Vagina (tissue), 2 donors: Measurements from ENCODE around the gene SUSD5. TPM values are rescaled to one million over a fixed set of nuclear protein-coding genes. Genes with fewer than 3 reads are reported as not detected.

ENCODE experiments used
- DNase-seq, 2 donors: peaks; one replicate each; pipeline ENCODE4 v3.0.0-alpha.2; 2017; ENCODE audit errors: extremely low spot score in 2 of 2
- H3K27ac ChIP-seq: fragments of 200-600 bp; sonication (generic); one replicate; pipeline ENCODE4 v1.5.1; 2019
- H3K27me3 ChIP-seq: fragments of 200-600 bp; sonication (generic); one replicate; pipeline ENCODE4 v1.5.1; 2019
- H3K36me3 ChIP-seq, 2 donors: fragments of 200-600 bp; sonication (generic); one replicate each; pipeline ENCODE4 v1.5.1; 2017 to 2019
- H3K4me1 ChIP-seq: fragments of 200-600 bp; sonication (generic); one replicate; pipeline ENCODE4 v1.5.1; 2019
- H3K4me3 ChIP-seq, 2 donors: fragments of 200-600 bp; sonication (generic); 1 replicate in 1 of 2; 2 replicates in 1 of 2; pipeline ENCODE4 v1.5.1; 2016 to 2019
- H3K9me3 ChIP-seq: fragments of 200-600 bp; sonication (generic); one replicate; pipeline ENCODE4 v1.5.1; 2019
- POLR2A ChIP-seq, 2 donors: fragments of 450-650 bp; IDR thresholded peaks; one replicate each; pipeline ENCODE4 v1.6.1; 2017; ENCODE audit warnings: antibody characterized with exemption in 2 of 2, mild to moderate bottlenecking in 2 of 2, moderate library complexity in 2 of 2
- POLR2AphosphoS5 ChIP-seq, 2 donors: sonication (generic); formaldehyde crosslinking; IDR thresholded peaks; one replicate each; pipeline ENCODE4 v1.9.0; 2017; ENCODE audit warnings: antibody characterized with exemption in 2 of 2, mild to moderate bottlenecking in 2 of 2, low read depth in 1 of 2; ENCODE audit not compliant: insufficient read depth in 1 of 2
- intact Hi-C: fragments of 100-400 bp; cut with DNase I; formaldehyde crosslinking; loops from one replicate; pipeline ENCODE4 v1.15.1; 2023
- total RNA-seq: library from RNA; depleted of rRNA; stranded (reverse); fragments of >200 nt; gene quantifications from one replicate; pipeline ENCODE4 v1.2.3, GENCODE V29; 2016
- TF ChIP-seq, protein P1 (sequence below), 3 experiments: fragments of 450-650 bp in 2 of 3; fragments of 200-600 bp in 1 of 3; sonication (generic) in 1 of 3; IDR thresholded peaks; one replicate each; pipeline ENCODE4 v1.5.1; 2017 to 2019; ENCODE audit warnings: antibody characterized with exemption in 3 of 3, mild to moderate bottlenecking in 2 of 3, moderate library complexity in 2 of 3

Gene SUSD5
- total RNA-seq, 1 donor from 2014 or later = 0.98 TPM

DNA sequence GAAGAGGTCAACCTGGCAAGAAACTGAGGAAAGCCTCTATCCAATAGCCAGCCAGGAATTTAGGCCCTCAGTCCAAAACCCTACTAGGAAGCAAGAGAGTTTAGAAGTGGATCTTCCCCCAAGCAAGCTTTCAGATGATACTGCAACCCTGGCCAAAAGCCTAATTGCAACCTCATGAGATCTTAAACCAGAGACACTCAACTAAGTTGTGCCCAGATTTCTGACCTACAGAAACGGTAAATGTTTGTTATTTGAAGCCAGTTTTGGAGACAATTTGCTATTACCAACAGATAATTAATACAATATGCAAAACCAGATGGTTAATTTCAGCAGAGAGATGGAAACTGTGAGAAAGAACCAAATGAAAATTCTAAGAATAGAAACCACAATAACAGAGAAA, 21.7 kb upstream of the SUSD5 start:
- DNase-seq = no peak
- H3K27me3 ChIP-seq = no peaks in the 10 kb centered on the region
- H3K4me3 ChIP-seq = no peak overlapping the region
- H3K27ac ChIP-seq = no peak overlapping the region
- TF ChIP-seq, protein P1, sequence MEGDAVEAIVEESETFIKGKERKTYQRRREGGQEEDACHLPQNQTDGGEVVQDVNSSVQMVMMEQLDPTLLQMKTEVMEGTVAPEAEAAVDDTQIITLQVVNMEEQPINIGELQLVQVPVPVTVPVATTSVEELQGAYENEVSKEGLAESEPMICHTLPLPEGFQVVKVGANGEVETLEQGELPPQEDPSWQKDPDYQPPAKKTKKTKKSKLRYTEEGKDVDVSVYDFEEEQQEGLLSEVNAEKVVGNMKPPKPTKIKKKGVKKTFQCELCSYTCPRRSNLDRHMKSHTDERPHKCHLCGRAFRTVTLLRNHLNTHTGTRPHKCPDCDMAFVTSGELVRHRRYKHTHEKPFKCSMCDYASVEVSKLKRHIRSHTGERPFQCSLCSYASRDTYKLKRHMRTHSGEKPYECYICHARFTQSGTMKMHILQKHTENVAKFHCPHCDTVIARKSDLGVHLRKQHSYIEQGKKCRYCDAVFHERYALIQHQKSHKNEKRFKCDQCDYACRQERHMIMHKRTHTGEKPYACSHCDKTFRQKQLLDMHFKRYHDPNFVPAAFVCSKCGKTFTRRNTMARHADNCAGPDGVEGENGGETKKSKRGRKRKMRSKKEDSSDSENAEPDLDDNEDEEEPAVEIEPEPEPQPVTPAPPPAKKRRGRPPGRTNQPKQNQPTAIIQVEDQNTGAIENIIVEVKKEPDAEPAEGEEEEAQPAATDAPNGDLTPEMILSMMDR (IDR thresholded peaks at IDR 0.05) = no peak
- TF ChIP-seq POLR2A (IDR thresholded peaks at IDR 0.05) (no peak), POLR2AphosphoS5 (IDR thresholded peaks at IDR 0.05; ENCODE audit: insufficient read depth in 1 of 2, low read depth in 1 of 2) (no peak)
- intact Hi-C loops = no loop called here
- H3K9me3 ChIP-seq = no peaks in the 10 kb centered on the region
- no peaks in the 10 kb centered on the region for H3K36me3 ChIP-seq
- no peaks in the 10 kb centered on the region for H3K4me1 ChIP-seq

DNA sequence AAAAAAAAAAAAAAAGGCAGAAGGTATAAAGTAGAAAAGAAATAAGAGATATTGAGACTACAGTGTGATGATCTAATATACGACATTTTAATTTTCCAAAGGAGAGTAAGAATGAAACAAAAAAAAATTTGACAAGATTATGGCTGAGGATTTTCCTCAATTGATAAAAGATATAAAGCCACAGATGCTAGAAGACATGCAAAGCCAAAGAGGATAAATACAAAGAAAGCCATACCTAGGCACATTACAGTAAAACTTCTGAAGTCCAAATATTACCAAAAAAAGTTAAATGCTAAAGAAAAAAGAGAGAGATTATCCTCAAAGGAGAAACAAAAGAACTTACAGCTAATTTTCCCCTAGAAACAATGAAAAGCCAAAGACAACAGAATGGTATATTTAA, 20.3 kb upstream of the SUSD5 start:
- Histone ChIP-seq H3K4me1 (no peaks in the 10 kb centered on the region), H3K36me3 (no peaks in the 10 kb centered on the region), H3K27ac (no peak overlapping the region), H3K9me3 (no peaks in the 10 kb centered on the region), H3K4me3 (no peak overlapping the region), H3K27me3 (no peaks in the 10 kb centered on the region)
- TF ChIP-seq, protein P1 (IDR thresholded peaks at IDR 0.05) = no peak
- no peak for TF ChIP-seq POLR2A (IDR thresholded peaks at IDR 0.05)
- no peak for TF ChIP-seq POLR2AphosphoS5 (IDR thresholded peaks at IDR 0.05; ENCODE audit: insufficient read depth in 1 of 2, low read depth in 1 of 2)
- intact Hi-C loops = no loop called here
- no peak for DNase-seq

DNA sequence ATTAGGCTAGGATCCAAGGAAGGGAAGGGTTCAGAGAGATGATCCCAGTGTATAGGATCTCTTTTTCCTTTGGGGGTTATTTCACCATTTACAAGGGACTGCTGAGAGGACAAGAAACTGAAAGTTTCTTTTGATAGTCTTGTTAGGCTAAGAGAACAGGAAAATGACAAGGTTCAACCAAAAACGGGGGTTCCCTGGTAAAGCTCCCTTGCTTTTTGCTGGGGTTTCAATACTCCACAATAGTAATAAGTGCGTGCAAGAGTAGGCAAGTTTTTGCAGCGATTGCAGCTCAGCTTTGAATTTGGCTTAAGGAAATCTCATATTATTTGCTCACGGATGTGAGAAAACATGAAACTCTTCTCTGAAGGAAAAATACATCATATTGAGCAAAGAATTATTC, 18.8 kb upstream of the SUSD5 start:
- Histone ChIP-seq H3K9me3 (no peaks in the 10 kb centered on the region), H3K36me3 (no peaks in the 10 kb centered on the region), H3K4me1 (no peaks in the 10 kb centered on the region), H3K27me3 (no peaks in the 10 kb centered on the region), H3K4me3 (no peak overlapping the region), H3K27ac (no peak overlapping the region)
- DNase-seq = no peak
- intact Hi-C loops = no loop called here
- TF ChIP-seq POLR2A (IDR thresholded peaks at IDR 0.05) (no peak), POLR2AphosphoS5 (IDR thresholded peaks at IDR 0.05; ENCODE audit: insufficient read depth in 1 of 2, low read depth in 1 of 2) (no peak)
- TF ChIP-seq, protein P1 (IDR thresholded peaks at IDR 0.05) = no peak

DNA sequence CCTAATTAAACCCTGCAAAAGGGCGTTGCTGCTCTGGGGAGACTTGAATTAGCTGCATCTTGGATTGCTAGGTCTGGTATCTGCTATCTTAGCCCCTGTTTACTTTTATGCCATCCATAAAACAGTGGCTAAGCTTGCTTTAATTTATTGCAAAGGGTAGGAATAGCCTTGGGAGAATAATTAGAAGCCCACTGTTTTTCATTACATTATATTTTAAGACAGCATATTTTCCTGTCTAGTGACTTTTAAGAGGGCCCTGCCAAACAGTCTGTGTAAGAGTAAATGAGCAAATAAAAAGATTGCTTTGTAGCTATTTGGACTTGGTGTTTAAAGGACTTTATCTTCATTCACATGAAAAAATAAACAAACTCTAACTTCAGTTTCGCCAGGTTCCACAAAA, 17.4 kb upstream of the SUSD5 start:
- H3K27me3 ChIP-seq = no peaks in the 10 kb centered on the region
- H3K27ac ChIP-seq = no peak overlapping the region
- no peak overlapping the region for H3K4me3 ChIP-seq
- intact Hi-C loops = no loop called here
- no peaks in the 10 kb centered on the region for H3K36me3 ChIP-seq
- DNase-seq = no peak
- no peaks in the 10 kb centered on the region for H3K4me1 ChIP-seq
- H3K9me3 ChIP-seq = no peaks in the 10 kb centered on the region
- TF ChIP-seq POLR2A (IDR thresholded peaks at IDR 0.05) (no peak), POLR2AphosphoS5 (IDR thresholded peaks at IDR 0.05; ENCODE audit: insufficient read depth in 1 of 2, low read depth in 1 of 2) (no peak)
- TF ChIP-seq, protein P1 (IDR thresholded peaks at IDR 0.05) = no peak

DNA sequence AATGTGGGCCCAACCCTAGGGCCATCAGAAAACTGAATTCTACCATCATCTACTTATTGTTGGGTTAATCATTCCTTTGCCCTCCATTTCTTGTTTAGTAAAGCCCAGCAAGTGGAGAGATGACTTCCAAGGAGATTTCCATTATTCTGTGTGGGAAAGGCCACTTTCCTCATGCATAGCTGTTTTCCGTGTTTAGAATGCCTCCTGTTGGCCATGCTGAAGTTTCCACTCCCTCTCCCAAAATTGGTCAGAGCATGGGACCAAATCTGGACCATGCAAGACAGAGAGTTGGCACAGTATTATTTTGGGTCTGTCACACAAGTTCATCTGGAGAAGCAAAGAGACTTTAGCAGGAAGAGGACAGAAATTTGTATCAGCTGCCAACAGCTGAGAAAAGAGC, 15.3 kb upstream of the SUSD5 start:
- H3K4me3 ChIP-seq = no peak overlapping the region
- TF ChIP-seq POLR2AphosphoS5 (IDR thresholded peaks at IDR 0.05; ENCODE audit: insufficient read depth in 1 of 2, low read depth in 1 of 2) (no peak), POLR2A (IDR thresholded peaks at IDR 0.05) (no peak)
- TF ChIP-seq, protein P1 (IDR thresholded peaks at IDR 0.05) = no peak
- H3K36me3 ChIP-seq = no peaks in the 10 kb centered on the region
- no peak for DNase-seq
- intact Hi-C loops = no loop called here
- no peaks in the 10 kb centered on the region for H3K27me3 ChIP-seq
- H3K27ac ChIP-seq = no peak overlapping the region
- H3K4me1 ChIP-seq = no peaks in the 10 kb centered on the region
- H3K9me3 ChIP-seq = no peaks in the 10 kb centered on the region
